Superior temporal gyrus (tissue), 1 donor: Measurements from ENCODE around the gene DYSF.

ENCODE experiments used
- DNase-seq: peaks from one replicate; pipeline ENCODE4 v3.0.0-alpha.2; 2016; ENCODE audit errors: extremely low spot score

The DYSF gene

GRCh38 chr2:71727562-71727961 is 274.2 kb downstream of the DYSF start:
- no peak for DNase-seq

GRCh38 chr2:71728036-71728435 is 274.7 kb downstream of the DYSF start:
- no peak for DNase-seq

GRCh38 chr2:71730785-71731383 is 277.5 kb downstream of the DYSF start:
- no peak for DNase-seq

- DNase-seq, result no peak
Measured at GRCh38 chr2:71734620-71735019, 281.3 kb downstream of the DYSF start.

- no peak for DNase-seq
Measured at GRCh38 chr2:71735676-71736075, 282.3 kb downstream of the DYSF start.
